Measurements from ENCODE around the gene NPFF. TPM values are rescaled to one million over a fixed set of nuclear protein-coding genes. Genes with fewer than 3 reads are reported as not detected.

Gene NPFF
- total and polyA plus RNA-seq, 2 of the 13 experiments (the other 11 are each of a cell fraction or from before 2014, with no cell fraction given), result not detected

GRCh38 chr12:53459097-53459496, 48.2 kb downstream of the NPFF start:
- ChIA-PET POLR2A (no interaction called here), CTCF (ENCODE audit: low intra/inter-chr PET ratio, low total read pairs) (no interaction called here)
- Histone ChIP-seq H3K4me3 (replicated peaks in 1 of 3; ENCODE audit: insufficient read depth in 1 of 3, low read depth in 2 of 3, low read length in 3 of 3) (no peak overlapping the region), H3K9ac (ENCODE audit: insufficient read depth, low read depth, low read length) (no peak overlapping the region), H4K20me1 (ENCODE audit: insufficient read depth, low read length) (peaks cover 82% of the 10 kb centered on the region), H3K4me1 (ENCODE audit: insufficient read depth, low read length) (peaks cover 59% of the 10 kb centered on the region), H3K36me3 (replicated peaks in 1 of 2; ENCODE audit: control insufficient read depth in 1 of 2, insufficient read depth in 2 of 2, low read length in 2 of 2) (peaks cover 37 to 98% of the 10 kb centered on the region in 2 experiments), H3K79me2 (ENCODE audit: insufficient read depth, low read length) (peaks cover 81% of the 10 kb centered on the region), H3K9me3 (ENCODE audit: low read length) (no peaks in the 10 kb centered on the region), H3K4me2 (ENCODE audit: low read depth, low read length) (no peak overlapping the region), H3K27me3 (ENCODE audit: control insufficient read depth in 1 of 2, insufficient read depth in 2 of 2, low read length in 2 of 2) (no peaks in the 10 kb centered on the region), H3K27ac (ENCODE audit: extremely low read length, insufficient read depth, low read length) (no peak overlapping the region), H2AFZ (ENCODE audit: low read length) (no peak overlapping the region)
- in situ Hi-C loops (cut with HindIII; ENCODE audit: extremely low pct_ligation_motif_present, low pct_unique_long_range_greater_than_20kb), result no loop called here
- BruUV-seq (replicated peaks), result no TSS peak
- DNase-seq (ENCODE audit: low spot score) (no peak), ATAC-seq (no peak), FAIRE-seq (no peak)
- intact Hi-C loops (cut with micrococcal nuclease; ENCODE audit: unreplicated experiment), result no loop called here
- 98% methylated on average over 4 of the region's 4 CpGs for WGBS (ENCODE audit: low lambda C conversion rate)
- no peak for TF ChIP-seq SMAD3 (CRISPR knock-in tag; IDR thresholded peaks at IDR 0.05)
- no peak for TF ChIP-seq EHMT2 (IDR thresholded peaks at IDR 0.05; ENCODE audit: borderline replicate concordance, low read depth, low read length)
- no peak for TF ChIP-seq ZNF530 (CRISPR knock-in tag; IDR thresholded peaks at IDR 0.05; ENCODE audit: low read depth)
- no peak for TF ChIP-seq GMEB1 (CRISPR knock-in tag; IDR thresholded peaks at IDR 0.05; ENCODE audit: borderline replicate concordance)
- TF ChIP-seq, protein P1, sequence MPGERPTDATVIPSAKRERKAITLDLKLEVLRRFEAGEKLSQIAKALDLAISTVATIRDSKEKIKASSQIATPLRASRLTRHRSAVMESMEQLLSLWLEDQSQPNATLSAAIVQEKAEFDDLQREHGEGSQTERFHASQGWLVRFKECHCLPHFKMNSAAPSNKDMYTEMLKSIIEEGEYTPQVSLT (CRISPR knock-in tag; IDR thresholded peaks at IDR 0.05; ENCODE audit: borderline replicate concordance, low read depth), result no peak
- TF ChIP-seq FOXC1 (CRISPR knock-in tag; IDR thresholded peaks at IDR 0.05; ENCODE audit: borderline replicate concordance), result no peak
- no peak for TF ChIP-seq MIER2 (CRISPR knock-in tag; IDR thresholded peaks at IDR 0.05)
- TF ChIP-seq CENPT (CRISPR knock-in tag; IDR thresholded peaks at IDR 0.05; ENCODE audit: low read depth), result no peak
- TF ChIP-seq, protein P2, sequence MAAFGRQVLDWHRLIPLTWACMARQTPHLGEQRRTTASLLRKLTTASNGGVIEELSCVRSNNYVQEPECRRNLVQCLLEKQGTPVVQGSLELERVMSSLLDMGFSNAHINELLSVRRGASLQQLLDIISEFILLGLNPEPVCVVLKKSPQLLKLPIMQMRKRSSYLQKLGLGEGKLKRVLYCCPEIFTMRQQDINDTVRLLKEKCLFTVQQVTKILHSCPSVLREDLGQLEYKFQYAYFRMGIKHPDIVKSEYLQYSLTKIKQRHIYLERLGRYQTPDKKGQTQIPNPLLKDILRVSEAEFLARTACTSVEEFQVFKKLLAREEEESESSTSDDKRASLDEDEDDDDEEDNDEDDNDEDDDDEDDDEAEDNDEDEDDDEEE (CRISPR knock-in tag; IDR thresholded peaks at IDR 0.05), result no peak

Small RNAs within 50 kb of the gene (small RNA-seq; reads per million reads assigned to genes)
- gene AC023509.3 (ENCODE audit: insufficient read depth in 2 of 3, insufficient read length in 3 of 3, low read depth in 2 of 3, low replicate concordance in 1 of 3), result 0 reads per million in 3 experiments

Other genes with a start within 250 kb of the NPFF start
- gene ESPL1, start 239.2 kb downstream of the NPFF start, total RNA-seq (2016; rRNA removed; fragmentation: Illumina TruSeq; extraction: Trizol), result 11.5 and 11.6 TPM in 2 replicates
- 5.3 and 5.8 TPM in 2 replicates for gene ESPL1, start 239.2 kb downstream of the NPFF start, polyA plus RNA-seq (2011; rRNA removed)
- 462 and 578 TPM in 2 replicates for gene PFDN5, start 211.9 kb downstream of the NPFF start, total RNA-seq (2016; rRNA removed; fragmentation: Illumina TruSeq; extraction: Trizol)
- 440 and 449 TPM in 2 replicates for gene PFDN5, start 211.9 kb downstream of the NPFF start, polyA plus RNA-seq (2011; rRNA removed)
- 58.0 and 62.6 TPM in 2 replicates for gene MYG1, start 207.8 kb downstream of the NPFF start, total RNA-seq (2016; rRNA removed; fragmentation: Illumina TruSeq; extraction: Trizol)
- gene MYG1, start 207.8 kb downstream of the NPFF start, polyA plus RNA-seq (2011; rRNA removed), result 38.6 and 40.7 TPM in 2 replicates
- 47.6 and 49.9 TPM in 2 replicates for gene AAAS, start 185.9 kb downstream of the NPFF start, total RNA-seq (2016; rRNA removed; fragmentation: Illumina TruSeq; extraction: Trizol)
- gene AAAS, start 185.9 kb downstream of the NPFF start, polyA plus RNA-seq (2011; rRNA removed), result 52.0 and 54.0 TPM in 2 replicates
- not detected in 2 replicates for gene SP7, start 171.1 kb downstream of the NPFF start, total RNA-seq (2016; rRNA removed; fragmentation: Illumina TruSeq; extraction: Trizol)
- gene SP7, start 171.1 kb downstream of the NPFF start, polyA plus RNA-seq (2011; rRNA removed), result not detected in 2 replicates
- 27.5 and 46.7 TPM in 2 replicates for gene SP1, start 127.3 kb downstream of the NPFF start, total RNA-seq (2016; rRNA removed; fragmentation: Illumina TruSeq; extraction: Trizol)
- 26.5 and 27.3 TPM in 2 replicates for gene SP1, start 127.3 kb downstream of the NPFF start, polyA plus RNA-seq (2011; rRNA removed)
- gene AMHR2, start 83.6 kb downstream of the NPFF start, total RNA-seq (2016; rRNA removed; fragmentation: Illumina TruSeq; extraction: Trizol), result 0.58 and 0.90 TPM in 2 replicates
- gene AMHR2, start 83.6 kb downstream of the NPFF start, polyA plus RNA-seq (2011; rRNA removed), result 0.24 and 0.50 TPM in 2 replicates
- 102 and 109 TPM in 2 replicates for gene PRR13, start 65.8 kb downstream of the NPFF start, total RNA-seq (2016; rRNA removed; fragmentation: Illumina TruSeq; extraction: Trizol)
- 65.0 and 70.4 TPM in 2 replicates for gene PRR13, start 65.8 kb downstream of the NPFF start, polyA plus RNA-seq (2011; rRNA removed)
- 154 and 265 TPM in 2 replicates for gene PCBP2, start 55.4 kb downstream of the NPFF start, total RNA-seq (2016; rRNA removed; fragmentation: Illumina TruSeq; extraction: Trizol)
- 345 and 390 TPM in 2 replicates for gene PCBP2, start 55.4 kb downstream of the NPFF start, polyA plus RNA-seq (2011; rRNA removed)
- gene MAP3K12, start 8.0 kb downstream of the NPFF start, total RNA-seq (2016; rRNA removed; fragmentation: Illumina TruSeq; extraction: Trizol), result 0.13 and 0.20 TPM in 2 replicates
- gene MAP3K12, start 8.0 kb downstream of the NPFF start, polyA plus RNA-seq (2011; rRNA removed), result 1.1 and 1.3 TPM in 2 replicates
- gene TARBP2, start 6.2 kb downstream of the NPFF start, total RNA-seq (2016; rRNA removed; fragmentation: Illumina TruSeq; extraction: Trizol), result 39.5 and 55.5 TPM in 2 replicates
- gene TARBP2, start 6.2 kb downstream of the NPFF start, polyA plus RNA-seq (2011; rRNA removed), result 47.0 and 49.2 TPM in 2 replicates
- 9.6 and 11.3 TPM in 2 replicates for gene ATF7, start 118.9 kb upstream of the NPFF start, total RNA-seq (2016; rRNA removed; fragmentation: Illumina TruSeq; extraction: Trizol)
- 14.0 and 16.2 TPM in 2 replicates for gene ATF7, start 118.9 kb upstream of the NPFF start, polyA plus RNA-seq (2011; rRNA removed)
- gene ATP5MC2, start 168.6 kb upstream of the NPFF start, total RNA-seq (2016; rRNA removed; fragmentation: Illumina TruSeq; extraction: Trizol), result 230 and 280 TPM in 2 replicates
- 257 and 310 TPM in 2 replicates for gene ATP5MC2, start 168.6 kb upstream of the NPFF start, polyA plus RNA-seq (2011; rRNA removed)
- 4.9 and 7.7 TPM in 2 replicates for gene CALCOCO1, start 220.0 kb upstream of the NPFF start, total RNA-seq (2016; rRNA removed; fragmentation: Illumina TruSeq; extraction: Trizol)
- 47.7 and 57.2 TPM in 2 replicates for gene CALCOCO1, start 220.0 kb upstream of the NPFF start, polyA plus RNA-seq (2011; rRNA removed)
- not detected in 2 replicates for gene CISTR, start 244.5 kb upstream of the NPFF start, total RNA-seq (2016; rRNA removed; fragmentation: Illumina TruSeq; extraction: Trizol)
- gene CISTR, start 244.5 kb upstream of the NPFF start, polyA plus RNA-seq (2011; rRNA removed), result not detected in 2 replicates